Skin of body (tissue), 2 donors: ENCODE data around the gene POLD3. TPM values are rescaled to one million over a fixed set of nuclear protein-coding genes. Genes with fewer than 3 reads are reported as not detected.
"Not testable (repeated sequence)": the region's sequence is repeated elsewhere in the genome, so short reads cannot be mapped to it uniquely, and the experiment has no call there.

Experiments used
- DNase-seq: peaks from one replicate; lab custom pipeline; 2025; lab: John Stamatoyannopoulos, UW
- total RNA-seq: library from RNA; depleted of rRNA; stranded (reverse); fragments of >200 nt; gene quantifications from one replicate; pipeline ENCODE4 v1.2.3, GENCODE V29; 2014

The POLD3 gene
- total RNA-seq, 1 donor from 2014 or later: 16.4 TPM

GRCh38 chr11:74636630-74637184 is 44.3 kb downstream of the POLD3 start:
- DNase-seq: no peak

- no peak for DNase-seq
These were observed 45.3 kb downstream of the POLD3 start for GRCh38 chr11:74637700-74638099.

- DNase-seq: no peak
These were observed 46.5 kb downstream of the POLD3 start for GRCh38 chr11:74638869-74639268.

GRCh38 chr11:74639533-74639932 is 47.2 kb downstream of the POLD3 start:
- no peak for DNase-seq

- DNase-seq: no peak
These were observed 48.9 kb downstream of the POLD3 start for GRCh38 chr11:74641289-74641688.

- DNase-seq: no peak
These were observed 49.5 kb downstream of the POLD3 start for GRCh38 chr11:74641905-74642304.

GRCh38 chr11:74642912-74643311 is 50.5 kb downstream of the POLD3 start:
- no peak for DNase-seq

GRCh38 chr11:74644081-74644480 is 51.7 kb downstream of the POLD3 start:
- DNase-seq: no peak

GRCh38 chr11:74646215-74646614 is 53.8 kb downstream of the POLD3 start:
- no peak for DNase-seq

- no peak for DNase-seq
These were observed 54.6 kb downstream of the POLD3 start for GRCh38 chr11:74646954-74647353.

GRCh38 chr11:74647404-74647803 is 55.0 kb downstream of the POLD3 start:
- no peak for DNase-seq

GRCh38 chr11:74647831-74648230 is 55.4 kb downstream of the POLD3 start:
- DNase-seq: no peak

GRCh38 chr11:74648894-74649293 is 56.5 kb downstream of the POLD3 start:
- no peak for DNase-seq

- DNase-seq: peak; percentile 63
These were observed 58.1 kb downstream of the POLD3 start for GRCh38 chr11:74650498-74650897.

- DNase-seq: no peak
These were observed 62.6 kb downstream of the POLD3 start for GRCh38 chr11:74654976-74655375.

GRCh38 chr11:74659124-74659523 is 66.7 kb downstream of the POLD3 start:
- DNase-seq: not testable (repeated sequence)

- no peak for DNase-seq
These were observed 70.2 kb downstream of the POLD3 start for GRCh38 chr11:74662487-74663103.

- no peak for DNase-seq
These were observed 70.9 kb downstream of the POLD3 start for GRCh38 chr11:74663315-74663714.

- DNase-seq: no peak
These were observed 77.1 kb downstream of the POLD3 start for GRCh38 chr11:74669211-74670160.

GRCh38 chr11:74670171-74670570 is 77.8 kb downstream of the POLD3 start:
- no peak for DNase-seq

GRCh38 chr11:74671520-74672196 is 79.3 kb downstream of the POLD3 start:
- no peak for DNase-seq
